Adrenal gland (tissue), 12 donors: ENCODE measurements around the gene ANGEL1. TPM values are rescaled to one million over a fixed set of nuclear protein-coding genes. Genes with fewer than 3 reads are reported as not detected.

Experiments
- DNase-seq, 7 donors: peaks; one replicate each; pipeline ENCODE4 v3.0.0-alpha.2; 2019 to 2020
- H3K27ac ChIP-seq, 5 donors: fragments of 200-600 bp; sonication (generic) in 4 of 5; 1 replicate in 3 of 5; 2 replicates in 2 of 5; pipeline versions ENCODE4 v1.5.1 to v1.8.0; 2016 to 2020; ENCODE audit warnings: mild to moderate bottlenecking in 1 of 5
- H3K27me3 ChIP-seq: fragments of 200-600 bp; 2 replicates; pipeline ENCODE4 v1.8.0; 2021
- H3K36me3 ChIP-seq, 2 donors: fragments of 200-600 bp; replicated peaks in 1 of 2; 1 replicate in 1 of 2; 2 replicates in 1 of 2; pipeline versions ENCODE4 v1.5.1 to v1.8.0; 2018 to 2022
- H3K4me1 ChIP-seq, 2 donors: fragments of 200-600 bp; replicated peaks in 1 of 2; 1 replicate in 1 of 2; 2 replicates in 1 of 2; pipeline versions ENCODE4 v1.5.1 to v1.8.0; 2018 to 2021
- H3K4me3 ChIP-seq, 4 donors: fragments of 200-600 bp; sonication (generic) in 3 of 4; one replicate each; pipeline ENCODE4 v1.5.1; 2016 to 2018
- H3K9me3 ChIP-seq, 3 donors: fragments of 200-600 bp; sonication (generic) in 1 of 3; replicated peaks in 1 of 3; 1 replicate in 2 of 3; 2 replicates in 1 of 3; pipeline versions ENCODE4 v1.5.1 to v1.8.0; 2016 to 2021
- CTCF ChIP-seq, 6 experiments: fragments of 450-650 bp in 4 of 6; fragments of 200-600 bp in 2 of 6; sonication (generic) in 1 of 6; IDR thresholded peaks; 1 replicate in 5 of 6; 2 replicates in 1 of 6; pipeline versions ENCODE4 v1.5.1 to v1.8.0; 2016 to 2021; ENCODE audit warnings: antibody characterized with exemption in 6 of 6, mild to moderate bottlenecking in 2 of 6, moderate library complexity in 1 of 6
- POLR2A ChIP-seq, 2 donors: fragments of 450-650 bp; IDR thresholded peaks; one replicate each; pipeline ENCODE4 v1.6.1; 2017; ENCODE audit warnings: antibody characterized with exemption in 2 of 2, mild to moderate bottlenecking in 2 of 2, moderate library complexity in 1 of 2
- WGBS, 4 donors: extraction: QIAGEN DNeasy Blood & Tissue Kit in 2 of 4; methylation state at CpG; one replicate each; pipeline versions ENCODE4 v1.1.5 to v1.1.7; 2013 to 2017; 5-methylcytosine and 5-hydroxymethylcytosine counted together
- intact Hi-C, 2 donors: fragments of 100-400 bp; cut with DNase I; formaldehyde crosslinking; loops; one replicate each; pipeline versions ENCODE4 v1.14.1 to v1.15.0; 2022 to 2023
- polyA plus RNA-seq, 3 donors: library from polyadenylated mRNA; stranded (reverse); fragments of 200-250 nt in 2 of 3; fragments of 350-450 nt in 1 of 3; fragmentation: Illumina TruSeq in 1 of 3; extraction: RNeasy Lipid Tissue Mini Kit (QIAGEN cat#74804) in 1 of 3; gene quantifications; one replicate each; pipeline ENCODE4 v1.2.3, GENCODE V29; 2013 to 2014
- total RNA-seq, 9 donors: library from RNA; depleted of rRNA in 4 of 9; stranded (reverse); fragments of >200 nt in 4 of 9; fragments of 120-200 nt in 1 of 9; fragmentation: NEBNext Ultra II Directional in 1 of 9; extraction: Animal tissue kit (Norgen Biotek cat#: 25700) in 1 of 9; gene quantifications; one replicate each; pipeline versions ENCODE4 v1.1.0 to v1.2.4, GENCODE V29; 2013 to 2023
- donor health status: healthy with polysubstance abuse.
- donor health status: Bipolar disorder and iron deficiency.
- donor health status: DM: yes; HTN: yes; CAD: no.
- donor health status: DM: no; HTN: no; CAD: no.
- donor health status: DM: no; HTN: no; CAD: no.
- donor health status: DM: yes; HTN: yes; CAD: no.

Gene ANGEL1
- total and polyA plus RNA-seq, 12 donors: 11.8 to 38.2 (median 25.0) TPM

GRCh38 chr14:76754586-76754985 is 58.1 kb downstream of the ANGEL1 start:
- Histone ChIP-seq H3K27ac (no peak overlapping the region), H3K9me3 (no peaks in the 10 kb centered on the region), H3K36me3 (no peaks in the 10 kb centered on the region), H3K27me3 (no peaks in the 10 kb centered on the region), H3K4me3 (no peak overlapping the region), H3K4me1 (no peaks in the 10 kb centered on the region)
- TF ChIP-seq CTCF (IDR thresholded peaks at IDR 0.05) (no peak), POLR2A (IDR thresholded peaks at IDR 0.05) (no peak)
- WGBS, 4 donors: 82 to 93% (median 91%) methylated on average over 7 of the region's 7 CpGs
- intact Hi-C loops: no loop called here
- no peak for DNase-seq

GRCh38 chr14:76753541-76754198 is 59.0 kb downstream of the ANGEL1 start:
- intact Hi-C loops: no loop called here
- Histone ChIP-seq H3K4me1 (no peaks in the 10 kb centered on the region), H3K27ac (no peak overlapping the region), H3K9me3 (no peaks in the 10 kb centered on the region), H3K36me3 (no peaks in the 10 kb centered on the region), H3K27me3 (no peaks in the 10 kb centered on the region), H3K4me3 (no peak overlapping the region)
- TF ChIP-seq CTCF (IDR thresholded peaks at IDR 0.05) (no peak), POLR2A (IDR thresholded peaks at IDR 0.05) (no peak)
- WGBS, 4 donors: 71 to 92% (median 88%) methylated on average over 7 of the region's 7 CpGs
- no peak for DNase-seq

- Histone ChIP-seq H3K4me1 (no peaks in the 10 kb centered on the region), H3K27ac (no peak overlapping the region), H3K9me3 (no peaks in the 10 kb centered on the region), H3K27me3 (no peaks in the 10 kb centered on the region), H3K4me3 (no peak overlapping the region), H3K36me3 (no peaks in the 10 kb centered on the region)
- 58 to 69% (median 63%) methylated on average over 5 to 6 of the region's 6 CpGs for WGBS, 4 donors
- intact Hi-C loops: no loop called here
- no peak for DNase-seq
- TF ChIP-seq POLR2A (IDR thresholded peaks at IDR 0.05): no peak
- no peak for TF ChIP-seq CTCF (IDR thresholded peaks at IDR 0.05)
Measured at GRCh38 chr14:76752744-76753143, 59.9 kb downstream of the ANGEL1 start.

GRCh38 chr14:76742966-76743365 is 69.7 kb downstream of the ANGEL1 start:
- Histone ChIP-seq H3K27me3 (no peaks in the 10 kb centered on the region), H3K4me1 (no peaks in the 10 kb centered on the region), H3K36me3 (no peaks in the 10 kb centered on the region), H3K27ac (no peak overlapping the region), H3K9me3 (no peaks in the 10 kb centered on the region), H3K4me3 (no peak overlapping the region)
- intact Hi-C loops: no loop called here
- 62 to 75% (median 67%) methylated on average over 7 of the region's 7 CpGs for WGBS, 4 donors
- TF ChIP-seq CTCF (IDR thresholded peaks at IDR 0.05): no peak
- TF ChIP-seq POLR2A (IDR thresholded peaks at IDR 0.05): no peak
- peak in 4 of 7 donors; percentile 40 to 68 (median 46) for DNase-seq
